ENCODE measurements around the gene ADGRF1.

GRCh38 chr6:47084610-47085009 is 42.5 kb upstream of the ADGRF1 start:
- TF ChIP-seq CTCF (IDR thresholded peaks at IDR 0.05; ENCODE audit: low read depth, low read length) (no peak), POLR2A (IDR thresholded peaks at IDR 0.05; ENCODE audit: extremely low read depth, insufficient read length) (no peak)

Measured in NB4 (cell line).